NCI-H2171 treated with DMSO at 0.1 percent for 48 hours (cell line): ENCODE results near the gene GUCY2D.
"Not testable (repeated sequence)": the region's sequence is repeated elsewhere in the genome, so short reads cannot be mapped to it uniquely, and the experiment has no call there.

ENCODE experiments used
- DNase-seq: peaks from one replicate; lab custom pipeline; 2025; lab: John Stamatoyannopoulos, UW

Gene GUCY2D

DNA sequence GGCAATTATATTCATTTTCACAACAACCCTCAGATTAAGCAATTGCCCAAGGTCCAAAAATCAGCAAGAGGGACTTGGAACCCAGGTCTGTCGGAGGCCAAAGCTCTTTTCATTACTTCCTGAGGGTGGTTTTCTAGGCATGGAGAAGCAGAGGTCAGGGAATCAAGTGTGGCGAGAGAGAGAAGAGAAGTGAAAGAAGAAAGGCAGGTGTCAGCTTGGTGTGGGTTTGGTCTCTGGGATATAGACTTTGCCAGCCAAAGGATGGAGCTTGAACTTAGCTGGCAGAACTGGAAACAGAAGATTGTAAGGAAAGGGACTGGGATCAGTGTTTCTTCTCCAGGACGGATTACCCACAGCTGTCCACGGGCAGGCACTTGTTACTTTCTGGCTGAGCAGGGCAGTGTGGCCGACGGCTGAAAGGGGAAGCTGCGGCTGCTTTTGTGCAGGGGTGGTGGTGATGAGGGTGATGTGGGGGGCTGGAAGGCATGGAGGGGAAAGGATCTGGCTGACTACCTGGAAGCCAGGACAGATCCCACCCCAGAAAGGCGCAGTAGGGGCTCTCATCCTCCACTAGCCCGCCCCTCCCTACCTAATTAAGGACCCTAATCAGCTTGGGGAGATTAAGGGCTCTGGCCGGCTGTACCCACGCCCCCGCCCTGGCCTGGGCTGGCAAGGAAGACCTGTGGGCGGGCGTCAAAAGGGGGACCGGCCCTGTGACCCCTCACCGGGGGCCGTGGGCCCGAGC lies at the start of gene GUCY2D:
GUCY2D (plus strand) TSS at position 640 of the 745 bp plus-strand sequence. CDS start 433 bp downstream, outside the sequence.
- no peak for DNase-seq

DNA sequence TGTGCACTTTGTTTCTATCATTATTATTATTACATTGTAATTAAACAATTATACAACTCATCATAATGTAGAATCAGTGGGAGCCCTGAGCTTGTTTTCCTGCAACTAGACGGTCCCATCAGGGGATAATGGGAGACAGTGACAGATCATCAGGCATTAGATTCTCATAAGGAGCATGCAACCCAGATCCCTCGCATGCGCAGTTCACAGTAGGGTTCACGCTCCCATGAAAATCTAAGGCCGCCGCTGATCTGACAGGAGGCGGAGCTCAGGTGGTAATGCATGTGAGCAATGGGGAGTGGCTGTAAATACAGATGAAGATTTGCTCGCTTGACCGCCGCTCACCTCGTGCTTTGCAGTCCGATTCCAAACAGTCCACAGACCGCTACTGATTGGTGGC lies 49.1 kb upstream of the GUCY2D start:
- not testable (repeated sequence) for DNase-seq

DNA sequence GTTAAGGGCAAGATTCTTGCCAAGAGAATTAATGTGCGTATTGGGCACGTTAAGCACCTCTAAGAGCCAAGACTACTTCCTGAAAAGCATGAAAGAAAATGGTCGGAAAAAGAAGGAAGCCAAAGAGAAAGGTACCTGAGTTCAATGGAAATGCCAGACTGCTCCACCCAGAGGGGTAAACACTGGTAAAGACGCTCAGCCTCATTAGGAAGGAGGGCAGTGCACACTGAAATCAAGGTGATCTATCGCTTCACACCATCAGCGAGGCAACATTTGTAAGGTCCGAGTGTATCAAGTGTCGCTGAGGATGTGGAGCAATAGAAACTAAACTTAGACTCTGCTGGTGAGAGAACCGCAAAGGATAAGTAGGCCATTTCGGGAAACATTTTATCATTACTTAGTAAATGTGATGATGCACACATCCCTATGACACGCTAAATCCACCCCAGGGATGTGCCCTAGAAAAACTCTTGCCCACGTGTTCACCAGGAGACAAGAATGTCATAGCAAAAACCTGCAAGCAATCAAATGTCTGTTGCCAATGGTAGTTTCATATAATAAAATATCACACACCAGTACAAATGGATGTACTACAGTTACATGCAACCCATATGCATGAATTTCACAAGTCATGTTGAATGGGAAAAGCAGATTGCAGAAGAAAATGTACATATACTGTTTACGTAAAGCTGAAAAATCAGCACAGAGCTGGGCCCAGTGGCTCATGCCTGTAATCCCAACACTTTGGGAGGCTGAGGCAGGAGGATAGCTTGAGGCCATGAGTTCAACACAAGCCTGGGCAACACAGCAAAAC lies 46.8 kb upstream of the GUCY2D start:
- no peak for DNase-seq

DNA sequence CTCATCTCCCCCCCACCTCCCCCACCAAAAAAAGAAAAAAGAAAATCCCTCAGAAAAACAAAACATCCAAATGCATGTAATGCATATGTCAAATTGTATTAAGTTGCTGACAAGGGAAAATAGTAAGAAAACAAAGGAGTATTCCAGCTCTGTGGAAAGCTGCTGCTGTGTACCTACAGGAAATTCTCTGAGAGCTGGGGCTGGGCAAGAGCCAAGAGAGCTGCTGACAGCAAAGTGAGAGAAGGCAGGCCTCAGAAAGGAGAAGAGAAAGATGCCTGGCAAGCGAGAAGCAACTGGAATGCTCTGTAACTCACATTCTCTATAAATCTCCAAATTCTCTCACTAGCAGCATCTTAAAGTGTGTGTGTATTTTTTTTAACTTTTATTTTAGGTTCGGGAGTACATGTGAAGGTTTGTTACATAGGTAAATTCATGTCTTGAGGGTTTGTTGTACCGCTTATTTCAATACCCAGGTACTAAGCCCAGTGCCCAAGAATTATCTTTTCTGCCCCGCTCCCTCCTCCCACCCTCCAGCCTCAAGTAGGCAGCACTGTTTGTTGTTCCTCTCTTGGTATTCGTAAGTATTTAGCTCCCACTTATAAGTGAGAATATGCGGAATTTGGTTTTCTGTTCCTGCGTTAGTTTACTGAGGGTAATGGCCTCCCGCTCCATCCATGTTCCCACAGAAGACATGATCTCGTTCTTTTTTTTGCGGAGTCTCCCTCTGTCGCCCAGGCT lies 46.0 kb upstream of the GUCY2D start:
- no peak for DNase-seq

DNA sequence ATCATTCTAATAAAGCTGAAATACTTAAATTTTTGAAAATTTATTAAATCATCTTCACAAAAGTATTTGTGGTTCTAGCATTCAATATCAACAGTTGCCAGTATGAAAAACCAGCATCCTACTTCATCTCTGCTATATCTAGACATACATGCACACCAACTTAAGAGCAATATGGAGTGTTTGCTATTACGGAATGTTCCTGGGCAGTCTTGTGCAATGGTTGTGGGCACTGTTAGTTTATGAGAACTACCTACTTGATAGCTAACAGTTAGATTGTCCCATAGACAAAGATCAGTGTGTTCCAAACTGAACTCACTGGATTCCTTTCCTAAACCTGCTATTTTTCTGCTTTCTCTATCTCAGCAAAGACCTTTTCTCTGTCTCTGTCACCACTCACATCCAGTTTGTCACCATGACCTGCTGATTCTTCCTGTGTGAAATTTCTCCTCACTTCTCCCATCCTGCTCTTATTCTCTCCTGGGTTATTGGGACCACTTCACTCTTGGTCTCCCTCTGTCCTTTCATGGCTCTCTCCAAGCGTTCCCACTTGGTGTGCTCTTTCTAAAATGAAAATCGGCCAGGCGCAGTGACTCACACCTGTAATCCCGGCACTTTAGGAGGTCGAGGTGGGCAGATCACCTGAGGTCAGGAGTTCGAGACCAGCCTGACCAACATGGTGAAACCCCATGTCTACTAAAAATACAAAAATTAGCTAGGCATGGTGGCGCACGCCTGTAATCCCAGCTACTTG lies 42.7 kb upstream of the GUCY2D start:
- no peak for DNase-seq

DNA sequence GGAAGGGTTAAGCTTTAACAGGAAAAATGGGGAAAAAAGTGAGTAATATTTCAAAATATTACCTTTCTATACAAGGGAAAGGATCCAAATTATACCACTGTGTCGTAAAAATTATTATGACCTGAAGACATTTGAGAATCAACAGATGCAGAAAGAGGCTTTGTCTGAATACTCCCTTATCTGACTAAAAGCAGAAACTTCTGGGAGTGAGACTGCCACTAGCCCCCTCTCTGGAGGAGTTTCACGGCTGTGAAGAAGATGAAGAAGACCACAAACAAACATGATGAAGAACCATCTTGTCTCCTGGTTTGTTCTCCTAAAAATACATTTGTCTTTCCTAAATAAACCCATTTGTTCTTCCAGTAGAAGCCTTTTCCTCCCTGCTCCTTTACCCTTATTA lies 41.0 kb upstream of the GUCY2D start:
- DNase-seq: no peak

DNA sequence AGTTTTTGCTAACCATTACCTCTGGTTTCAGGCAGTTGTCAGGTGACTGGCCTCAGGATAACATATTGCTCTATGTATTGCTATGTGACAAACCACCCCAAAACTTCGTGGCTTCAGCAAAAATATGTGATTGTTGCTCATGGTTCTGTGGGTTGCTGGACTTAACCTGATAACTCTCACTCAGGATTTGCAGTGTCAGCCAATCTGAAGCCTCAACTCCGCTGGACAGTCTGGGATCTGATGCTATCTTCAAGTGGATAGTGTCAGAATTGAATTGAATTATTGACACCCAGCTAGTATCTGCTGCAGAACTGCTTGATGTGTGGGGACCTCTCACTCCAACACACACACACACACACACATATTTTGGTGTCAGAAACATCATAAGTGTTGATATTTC lies 34.7 kb upstream of the GUCY2D start:
- DNase-seq: no peak

DNA sequence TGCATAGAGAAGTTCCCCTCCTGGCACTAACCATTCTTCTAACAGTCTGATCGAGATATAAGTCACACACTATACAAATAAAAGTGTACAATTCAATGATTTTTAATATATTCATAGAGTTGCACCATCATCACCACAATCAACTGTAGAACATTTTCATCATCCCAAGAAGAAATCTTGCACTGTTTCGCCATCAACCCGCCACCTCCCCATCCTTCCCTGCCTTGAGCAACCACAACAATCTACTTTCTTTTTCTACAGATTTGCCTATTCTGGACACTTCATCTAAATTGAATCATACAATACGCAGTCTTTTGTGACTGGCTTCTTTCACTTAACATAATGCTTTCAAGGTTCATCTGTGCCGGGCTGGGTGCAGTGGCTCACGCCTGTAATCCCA lies 33.0 kb upstream of the GUCY2D start:
- DNase-seq: no peak

DNA sequence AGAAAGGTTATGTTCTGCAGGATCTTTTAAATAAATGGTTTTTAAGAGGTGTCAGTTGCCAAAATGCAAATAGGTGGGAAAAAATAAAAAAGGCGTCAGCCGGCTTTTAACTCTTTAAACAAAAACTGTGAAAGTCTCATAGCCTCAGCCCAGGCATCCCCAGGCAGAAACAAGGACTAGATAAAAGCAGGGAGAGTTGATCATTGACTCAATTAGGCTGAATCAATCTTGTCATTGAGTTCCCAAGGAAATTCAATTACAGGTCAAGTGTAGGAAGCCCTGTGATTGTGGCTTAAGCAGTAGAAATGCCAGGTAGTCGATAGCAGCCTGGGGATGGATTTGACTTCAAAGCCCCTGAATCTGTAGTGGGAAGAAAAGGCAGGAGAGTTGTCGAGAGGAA lies 30.8 kb upstream of the GUCY2D start:
- DNase-seq: no peak

DNA sequence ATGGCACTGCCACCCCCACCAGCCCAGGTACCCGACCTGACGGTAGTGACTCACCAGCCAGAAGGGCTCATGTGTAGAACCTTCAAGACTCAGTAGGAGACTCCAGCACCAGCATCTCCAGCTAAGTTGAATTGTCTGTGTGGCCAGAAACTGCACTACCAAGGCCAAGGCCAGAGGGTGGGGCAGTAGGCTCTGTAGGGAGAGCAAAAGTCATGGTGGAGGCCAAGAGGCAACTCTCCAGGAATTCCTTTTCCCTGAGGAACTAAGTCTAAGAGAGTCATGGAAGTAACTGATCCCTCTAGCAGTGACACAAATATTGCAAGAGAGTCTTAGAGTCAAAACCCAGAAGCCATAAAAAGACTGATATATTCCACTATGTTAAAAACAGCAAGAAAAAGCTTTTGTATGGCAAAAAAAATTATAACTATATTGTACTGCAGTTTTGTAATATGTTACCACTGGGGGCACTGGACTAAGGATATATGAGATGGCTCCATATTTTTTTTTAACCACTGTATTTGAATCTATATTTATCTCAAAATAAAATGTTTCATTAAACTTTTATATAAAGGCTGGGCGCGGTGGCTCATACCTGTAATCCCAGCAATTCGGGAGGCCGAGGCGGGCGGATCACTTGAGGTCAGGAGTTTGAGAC lies 30.2 kb upstream of the GUCY2D start:
- no peak for DNase-seq

DNA sequence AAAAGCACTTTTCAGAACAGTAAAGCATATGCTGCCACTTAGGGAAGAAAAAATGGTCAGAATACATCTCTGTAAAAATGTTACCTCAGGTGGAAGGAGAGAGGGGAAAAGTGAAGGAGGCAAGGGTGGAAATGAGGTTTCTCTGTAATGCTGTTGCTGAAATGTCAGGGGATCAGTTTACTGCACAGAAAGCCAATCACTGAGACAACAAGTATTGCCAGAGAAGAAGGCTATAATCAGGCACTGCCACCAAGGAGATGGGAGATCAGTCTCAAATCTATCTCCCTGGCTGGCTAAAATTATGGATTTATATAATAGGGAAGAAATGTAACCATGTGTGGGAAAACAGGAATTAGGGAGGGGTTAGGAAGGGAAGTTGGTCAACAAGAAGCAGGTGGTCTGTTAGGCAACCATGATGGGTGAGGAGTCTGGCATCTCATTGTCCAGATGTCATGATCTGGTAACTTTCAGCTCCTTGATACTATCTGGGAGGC lies 27.7 kb upstream of the GUCY2D start:
- DNase-seq: no peak

DNA sequence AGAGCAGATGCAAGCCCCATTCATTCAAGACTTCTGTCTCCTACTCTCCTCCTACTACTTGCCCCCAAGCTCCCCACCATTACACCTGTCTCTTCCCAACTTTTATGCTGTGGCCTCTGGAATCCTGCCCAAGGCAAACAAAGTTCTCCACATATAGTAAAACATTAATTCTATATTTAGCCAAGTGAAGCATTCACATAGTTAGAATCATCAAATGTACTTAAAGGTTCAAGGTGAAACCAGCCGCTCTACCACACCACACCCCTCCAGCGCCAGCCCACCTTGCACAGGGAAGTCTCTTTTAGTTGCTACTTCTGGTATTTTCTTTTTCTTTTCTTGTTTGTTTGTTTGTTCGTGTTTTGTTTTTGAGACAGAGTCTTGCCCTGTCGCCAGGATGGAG lies 25.4 kb upstream of the GUCY2D start:
- DNase-seq: no peak

DNA sequence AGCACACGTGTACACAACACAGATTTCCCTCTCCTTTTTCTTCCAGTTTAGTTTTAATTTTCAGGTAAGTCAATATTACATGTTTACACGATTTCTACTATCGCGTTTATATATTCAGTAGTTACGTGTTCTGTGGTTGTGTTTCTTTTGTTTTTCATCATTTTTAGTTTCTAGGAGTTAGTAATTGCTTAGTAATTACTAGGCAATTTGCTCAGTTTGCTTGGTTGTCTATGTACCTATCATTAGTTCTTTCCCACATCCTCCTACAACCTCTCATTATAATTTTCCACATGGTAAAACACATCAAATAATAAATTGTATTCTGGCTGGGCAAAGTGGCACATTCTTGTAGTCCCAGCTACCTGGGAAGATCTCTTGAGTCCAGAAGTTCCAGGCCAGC lies 24.6 kb upstream of the GUCY2D start:
- no peak for DNase-seq

DNA sequence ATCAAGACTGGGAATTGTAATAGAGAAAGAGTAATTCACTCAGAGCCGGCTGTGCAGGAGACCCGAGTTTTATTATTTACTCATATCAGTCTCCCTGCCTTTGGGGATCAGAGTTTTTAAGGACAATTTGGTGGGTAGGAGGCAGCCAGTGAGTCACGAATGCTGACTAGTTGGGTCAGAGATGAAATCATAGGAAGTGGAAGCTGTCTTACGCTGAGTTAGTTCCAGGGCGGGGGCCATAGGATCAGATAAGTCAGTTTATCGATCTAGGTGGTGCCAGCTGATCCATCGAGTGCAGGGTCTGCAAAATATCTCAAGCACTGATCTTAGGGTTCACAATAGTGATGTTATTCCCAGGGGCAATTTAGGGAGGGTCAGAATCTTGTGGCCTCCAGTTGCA lies 20.2 kb upstream of the GUCY2D start:
- DNase-seq: no peak

DNA sequence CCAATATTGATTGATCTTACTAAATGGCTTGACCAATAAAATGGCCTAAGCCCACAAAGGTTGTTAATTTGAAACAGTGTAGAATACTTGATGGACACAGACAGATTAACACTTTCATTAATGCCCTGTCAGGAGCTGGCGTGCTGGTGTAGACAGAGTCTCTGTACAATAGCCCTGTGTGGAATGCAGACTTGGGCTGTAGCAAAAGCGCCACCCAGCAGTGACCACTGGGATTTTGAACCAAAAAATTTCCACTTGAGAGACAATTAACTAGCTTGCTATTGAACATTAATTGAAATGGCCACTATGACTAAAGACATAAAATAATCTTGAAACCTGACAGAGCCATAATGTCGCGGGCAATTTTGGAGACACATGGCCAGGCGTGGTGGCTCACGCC lies 19.7 kb upstream of the GUCY2D start:
- DNase-seq: no peak

DNA sequence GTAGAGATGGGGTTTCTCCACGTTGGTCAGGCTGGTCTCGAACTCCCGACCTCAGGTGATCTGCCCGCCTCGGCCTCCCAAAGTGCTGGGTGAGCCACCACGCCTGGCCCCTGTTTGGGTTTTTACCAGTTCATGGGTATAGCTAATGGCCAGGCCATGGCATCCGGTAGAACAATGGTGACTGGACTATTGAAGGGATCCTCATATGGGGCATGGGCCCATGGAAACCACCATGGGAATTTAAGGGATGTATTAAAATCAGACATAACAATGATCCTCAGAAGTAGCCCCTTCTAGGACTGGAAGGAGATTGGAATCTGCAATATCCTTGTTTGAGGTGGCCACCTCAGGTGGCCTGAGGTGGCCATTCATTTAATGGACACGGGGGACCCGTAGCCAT lies 17.5 kb upstream of the GUCY2D start:
- DNase-seq: no peak

DNA sequence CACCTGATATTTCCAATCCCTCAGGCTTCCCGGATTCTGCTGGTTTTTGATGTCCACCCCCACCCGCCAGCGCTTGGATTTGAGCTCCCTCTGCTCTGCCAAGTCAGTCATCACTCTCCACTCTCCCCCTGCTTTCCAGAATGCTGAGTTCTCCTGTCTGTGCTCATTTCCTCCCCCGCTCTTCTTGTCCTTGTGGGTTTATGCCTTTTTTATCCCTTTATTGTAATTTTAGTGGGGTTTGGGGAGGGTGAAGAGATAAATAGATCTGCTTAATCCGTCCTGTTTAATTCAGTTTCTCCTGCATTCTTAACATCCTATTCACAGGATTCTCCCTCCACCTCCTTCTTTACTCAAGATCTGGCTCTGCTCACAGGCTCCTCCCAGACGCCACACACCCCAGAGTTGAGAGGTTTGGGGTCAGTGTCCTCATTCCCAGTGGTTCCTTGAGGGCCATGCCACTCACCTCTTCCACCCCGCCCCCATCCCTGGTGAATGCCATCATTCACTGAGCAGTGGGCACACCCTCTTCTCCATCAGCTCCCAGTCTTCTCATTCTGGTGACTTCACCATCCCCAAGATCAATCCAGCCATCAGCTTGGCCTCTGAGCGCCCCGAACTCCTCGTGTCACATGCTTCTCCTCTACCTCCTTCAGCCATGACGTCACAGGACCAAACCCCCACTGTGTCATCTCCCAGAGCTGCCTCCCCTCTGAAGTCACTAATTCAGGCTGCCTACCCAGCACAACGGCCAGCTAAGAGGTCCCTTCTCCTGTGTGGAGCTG lies 15.1 kb upstream of the GUCY2D start:
- DNase-seq: no peak

DNA sequence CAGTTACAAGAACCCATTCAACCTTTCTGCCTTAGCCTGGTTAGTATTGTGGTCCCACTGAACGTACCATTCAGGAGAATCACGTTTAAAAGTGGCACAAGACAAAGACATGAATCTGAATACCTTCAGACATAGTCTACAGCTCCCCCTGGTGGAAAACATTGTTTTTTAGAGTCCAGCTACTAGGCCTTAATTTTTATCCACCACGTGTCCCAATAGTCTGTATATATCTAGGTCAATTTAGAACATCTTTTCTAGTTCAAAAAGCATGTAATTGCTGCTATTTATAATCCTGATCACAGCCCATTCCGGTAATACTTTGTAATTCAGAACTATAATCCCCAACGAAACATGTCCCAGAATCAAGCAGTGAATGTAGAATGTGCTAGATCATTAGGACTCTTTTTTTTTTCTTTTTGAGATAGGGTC lies 13.7 kb upstream of the GUCY2D start:
- peak; percentile 72 for DNase-seq

DNA sequence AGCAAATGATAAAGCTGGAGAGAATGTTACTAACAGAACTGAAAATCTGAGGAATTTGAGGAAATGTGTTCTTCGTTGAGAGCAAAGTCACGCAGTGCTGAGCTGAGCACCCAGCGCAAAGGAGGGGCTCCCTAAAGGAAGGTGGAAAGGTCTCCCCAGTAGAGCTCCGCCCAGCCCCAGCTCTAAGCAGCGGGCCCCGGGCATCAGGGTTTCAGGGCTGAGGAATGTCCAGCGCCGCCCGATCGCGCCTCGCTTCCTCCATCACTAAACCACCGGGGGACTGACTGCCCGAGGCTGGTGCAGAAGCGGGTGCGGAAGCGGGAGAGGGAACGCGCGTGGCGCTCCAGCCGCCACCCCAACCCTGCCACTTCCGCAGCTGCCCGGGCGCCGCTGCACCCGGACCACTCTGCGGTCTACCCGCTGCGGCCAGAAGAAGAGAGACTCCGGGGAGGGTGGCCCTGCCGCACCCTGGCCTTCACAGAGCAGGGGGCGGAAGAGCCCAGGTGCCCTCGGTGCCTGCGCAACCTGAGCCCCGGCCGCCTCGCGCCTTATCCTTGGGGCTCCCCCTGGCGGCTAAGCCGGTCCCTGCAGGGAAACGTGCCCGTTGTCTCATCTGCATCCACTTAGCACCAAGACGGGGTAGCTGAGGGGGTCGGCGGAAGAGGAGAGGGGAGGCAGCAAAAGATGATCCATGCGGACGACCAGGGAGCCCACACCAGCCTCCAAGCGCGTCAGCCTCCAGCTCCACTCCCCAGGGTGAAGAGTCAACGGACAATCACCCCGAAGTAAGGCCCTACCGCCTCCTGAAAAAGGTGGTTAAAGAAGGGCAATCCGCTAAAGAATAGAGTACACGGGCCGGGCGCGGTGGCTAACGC lies 12.4 kb upstream of the GUCY2D start:
- DNase-seq: peak; percentile 77

DNA sequence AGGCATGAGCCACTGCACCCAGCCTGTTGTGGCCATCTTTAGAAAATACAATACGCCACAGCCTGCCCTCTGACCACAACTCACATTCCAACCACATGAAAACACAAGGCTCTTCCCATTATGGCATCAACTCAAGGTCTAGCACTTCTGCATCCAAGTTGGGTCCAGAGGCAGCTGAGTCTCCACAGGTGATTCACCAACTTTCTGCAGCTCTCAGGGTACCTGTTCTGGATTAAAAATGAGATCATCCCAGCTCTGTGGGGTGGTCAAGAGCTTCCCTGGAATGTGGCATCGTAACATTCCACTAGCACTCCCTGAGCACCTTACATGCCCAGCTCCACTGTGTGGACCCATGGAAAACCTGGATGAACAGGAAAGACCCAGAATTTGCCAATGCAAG lies 9.9 kb upstream of the GUCY2D start:
- DNase-seq: no peak
